Stimulated activated CD8-positive, alpha-beta memory T cell treated with anti-CD3 and anti-CD28 coated beads, Interleukin-4, amount 100 ng/mL, for 48 hours (primary cell): ENCODE data around the gene OBSCN.

Experiments
- DNase-seq: peaks from one replicate; pipeline ENCODE4 v3.0.0-alpha.2; 2020

The OBSCN gene

DNA sequence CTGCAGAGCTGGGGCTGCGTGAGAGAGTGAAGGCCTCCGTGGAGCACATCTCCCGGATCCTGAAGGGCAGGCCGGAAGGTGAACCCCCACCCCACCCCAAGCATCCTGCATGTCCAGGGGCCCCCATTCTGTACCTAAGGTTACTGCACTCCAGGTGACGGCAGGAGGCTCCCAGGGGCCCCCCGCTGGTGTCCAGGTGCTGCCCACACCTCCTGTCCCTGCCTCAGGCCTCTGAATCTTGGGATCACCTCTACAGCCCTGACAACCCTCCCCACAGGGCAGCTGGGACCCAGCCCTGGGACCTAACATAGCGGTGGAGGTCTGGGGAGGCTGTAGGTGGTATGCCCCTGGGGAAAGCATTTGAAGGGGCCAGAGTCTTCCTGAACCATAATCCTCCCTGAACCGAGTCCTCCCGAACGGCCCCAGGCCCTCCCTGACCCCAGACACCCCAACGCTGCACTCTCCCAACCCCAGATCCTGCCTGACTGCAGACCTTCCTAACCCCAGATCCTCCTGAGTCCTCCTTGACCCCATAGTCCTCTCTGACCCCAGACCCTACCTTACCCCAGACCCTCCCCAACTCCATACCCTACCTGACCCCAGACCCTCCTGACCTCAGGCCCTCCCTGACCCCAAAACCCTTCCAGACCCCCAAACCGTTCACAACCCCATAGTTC, 165.3 kb downstream of the OBSCN start:
- no peak for DNase-seq

DNA sequence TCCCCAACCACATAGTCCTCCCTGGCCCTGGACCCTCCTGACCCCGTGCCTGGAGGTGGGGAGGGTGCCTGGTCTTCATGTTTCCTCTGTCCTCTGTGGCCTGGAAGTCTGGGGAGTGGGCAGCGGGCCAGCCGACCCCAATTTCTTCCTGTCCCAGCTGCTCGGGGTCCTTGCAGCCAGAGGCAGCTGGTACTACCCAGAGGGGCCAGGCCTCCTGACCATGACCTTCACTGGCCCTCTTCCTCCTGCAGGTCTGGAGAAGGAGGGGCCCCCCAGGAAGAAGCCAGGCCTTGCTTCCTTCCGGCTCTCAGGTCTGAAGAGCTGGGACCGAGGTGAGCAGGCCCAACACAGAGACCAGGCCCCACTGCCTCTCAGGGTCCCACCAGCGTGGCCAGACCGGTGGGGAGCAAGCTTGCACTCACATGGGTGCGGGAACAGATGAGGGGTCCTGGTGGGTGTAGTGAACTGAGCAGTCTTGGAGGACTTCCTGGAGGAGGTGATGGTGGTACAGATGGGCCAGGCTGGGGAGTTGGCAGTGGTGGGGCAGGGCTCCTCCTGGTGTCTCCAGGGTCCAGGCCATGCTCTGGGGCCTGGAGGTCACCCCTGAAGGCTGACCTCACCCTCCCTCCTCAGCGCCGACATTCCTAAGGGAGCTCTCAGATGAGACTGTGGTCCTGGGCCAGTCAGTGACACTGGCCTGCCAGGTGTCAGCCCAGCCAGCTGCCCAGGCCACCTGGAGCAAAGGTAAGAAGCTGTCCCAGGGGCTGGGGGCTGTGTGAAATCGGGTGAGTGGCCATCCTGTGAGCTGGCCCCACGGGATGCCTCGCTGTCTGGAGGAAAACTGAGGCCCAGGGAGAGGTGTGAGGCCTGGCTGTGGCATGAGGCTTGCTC, 166.1 kb downstream of the OBSCN start:
- no peak for DNase-seq

DNA sequence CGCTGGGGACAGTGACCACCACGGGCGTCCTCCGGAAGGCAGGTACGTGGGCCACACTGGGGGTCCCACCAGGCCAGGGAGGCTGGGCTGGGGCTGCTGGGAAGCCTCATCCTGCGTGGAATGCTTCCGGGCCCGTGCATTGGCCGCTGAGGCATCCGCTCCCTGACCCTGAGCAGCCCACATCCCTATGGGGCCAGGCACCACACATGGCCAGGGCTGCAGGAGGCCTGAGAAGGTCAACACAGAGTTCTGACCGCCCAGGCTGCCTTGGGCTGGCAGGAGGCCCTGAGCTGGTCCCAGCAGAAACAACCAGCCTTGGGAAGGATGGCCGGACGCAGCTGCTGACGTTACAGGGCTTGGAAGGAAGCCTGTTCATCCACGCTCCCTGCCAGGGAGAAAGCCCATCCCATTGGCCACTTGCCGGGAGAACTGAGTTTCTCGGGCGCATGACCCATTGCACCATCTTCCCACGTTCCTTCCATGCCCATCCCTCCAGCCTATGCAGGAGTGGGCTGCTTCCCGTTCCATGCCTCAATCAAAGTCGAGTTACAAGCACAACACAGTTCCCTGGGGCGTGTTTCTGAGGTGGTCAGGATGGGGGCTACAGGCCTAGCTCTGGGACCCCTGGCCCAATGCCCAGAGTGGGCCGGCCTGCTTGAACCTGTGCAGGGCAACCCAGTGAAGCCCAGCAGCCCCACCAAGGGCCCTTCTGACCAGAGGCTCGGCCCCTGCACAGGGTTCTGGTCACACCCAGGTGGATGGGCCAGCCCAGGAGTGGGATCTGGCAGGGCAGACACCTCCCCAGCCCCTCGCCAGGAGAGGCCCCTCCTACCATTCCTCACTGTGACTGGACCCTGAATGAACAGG, 167.1 kb downstream of the OBSCN start:
- no peak for DNase-seq

DNA sequence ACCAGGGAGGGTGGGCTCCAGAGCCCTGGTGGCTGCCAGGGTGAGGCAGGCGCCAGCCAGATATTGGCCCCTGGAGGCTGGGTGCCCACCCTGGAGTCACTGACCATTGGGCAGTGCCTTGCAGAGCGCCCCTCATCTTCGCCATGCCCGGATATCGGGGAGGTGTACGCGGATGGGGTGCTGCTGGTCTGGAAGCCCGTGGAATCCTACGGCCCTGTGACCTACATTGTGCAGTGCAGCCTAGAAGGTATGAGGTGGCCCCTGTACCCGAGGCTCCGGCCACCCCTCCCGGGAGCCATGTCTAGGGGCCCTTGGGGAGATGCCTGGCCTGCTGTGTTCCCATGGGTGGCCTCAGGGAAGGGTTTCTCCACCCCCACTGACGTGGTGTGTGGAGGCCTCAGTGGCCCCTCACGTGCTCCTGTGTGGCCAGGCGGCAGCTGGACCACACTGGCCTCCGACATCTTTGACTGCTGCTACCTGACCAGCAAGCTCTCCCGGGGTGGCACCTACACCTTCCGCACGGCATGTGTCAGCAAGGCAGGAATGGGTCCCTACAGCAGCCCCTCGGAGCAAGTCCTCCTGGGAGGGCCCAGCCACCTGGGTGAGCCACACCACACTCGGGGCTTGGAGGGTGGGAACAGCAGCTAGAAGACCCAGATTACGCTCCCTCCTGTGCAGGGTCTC, 167.9 kb downstream of the OBSCN start:
- no peak for DNase-seq

- no peak for DNase-seq
Measured at GRCh38 chr1:228376262-228376628, 168.4 kb downstream of the OBSCN start.

GRCh38 chr1:228376651-228377631, 169.1 kb downstream of the OBSCN start:
- no peak for DNase-seq

DNA sequence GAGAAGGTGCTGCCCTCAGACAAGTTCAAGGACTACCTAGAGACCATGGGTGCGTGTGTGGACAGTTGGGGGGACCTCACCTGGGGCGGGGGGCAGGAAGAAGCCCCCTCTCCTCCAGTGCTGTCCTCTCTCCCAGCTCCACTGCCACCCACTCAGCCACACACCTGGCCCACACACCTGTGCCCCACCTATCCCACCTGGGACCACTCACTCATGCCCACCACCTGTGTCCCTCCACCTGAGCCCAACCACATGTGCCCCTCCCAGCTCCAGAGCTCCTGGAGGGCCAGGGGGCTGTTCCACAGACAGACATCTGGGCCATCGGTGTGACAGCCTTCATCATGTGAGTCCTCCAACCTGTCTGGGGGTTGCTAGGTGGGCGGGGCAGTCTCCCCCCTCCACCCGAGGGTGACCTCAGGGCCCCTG, 169.8 kb downstream of the OBSCN start:
- no peak for DNase-seq

- DNase-seq, result peak; percentile 78
Measured at GRCh38 chr1:228378090-228378872, 170.4 kb downstream of the OBSCN start.

DNA sequence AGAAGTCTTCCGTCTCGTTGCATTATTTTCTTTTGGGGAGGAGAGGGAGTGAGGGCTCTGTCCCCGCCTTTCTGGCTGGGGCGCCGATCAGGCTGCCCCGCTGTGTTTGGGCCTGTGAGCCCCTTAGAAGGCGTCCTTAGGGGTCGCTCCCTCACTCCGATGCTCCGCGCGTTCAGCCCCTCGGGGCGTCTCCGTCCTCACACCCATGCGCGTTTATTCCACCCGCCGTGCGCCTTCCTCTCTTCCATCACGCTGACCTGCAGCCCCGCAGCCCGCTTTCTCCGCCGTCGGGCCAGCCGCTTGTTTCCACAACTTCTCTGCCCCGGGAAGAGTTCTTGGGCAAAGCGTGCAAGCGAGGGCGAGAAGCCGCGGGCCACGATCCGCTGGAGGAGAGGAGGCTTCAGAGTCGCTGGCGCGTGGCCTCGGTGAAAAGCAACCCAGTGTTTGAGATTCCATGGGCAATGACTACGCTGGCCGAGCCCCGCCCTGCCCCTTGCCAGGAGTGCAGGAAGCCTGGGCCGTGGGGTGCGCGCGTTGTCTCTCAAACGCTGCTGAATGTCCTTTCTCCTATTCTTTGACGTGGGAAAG, 171.1 kb downstream of the OBSCN start:
- peak; percentile 28 for DNase-seq

DNA sequence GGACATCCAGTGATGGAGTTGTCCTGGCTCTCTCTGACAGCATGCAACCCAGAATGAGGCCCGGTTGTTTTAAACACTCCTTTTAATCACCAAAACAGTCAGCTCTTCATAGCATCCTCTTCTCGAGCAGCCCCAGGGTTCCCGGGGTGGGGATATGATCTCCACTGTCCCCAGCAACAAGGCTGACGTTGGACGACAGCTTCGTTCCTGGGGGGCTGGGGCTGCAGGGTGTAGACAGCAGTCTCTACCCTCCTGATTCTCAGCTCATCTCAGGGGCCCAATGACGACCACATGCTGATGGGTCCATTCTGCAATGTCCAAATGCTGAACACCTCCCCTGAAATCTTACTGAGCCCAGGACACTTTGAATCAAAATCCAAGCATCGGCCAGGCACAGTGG, 171.8 kb downstream of the OBSCN start:
- DNase-seq, result no peak

- DNase-seq, result no peak
Measured at GRCh38 chr1:228381356-228381755, 173.5 kb downstream of the OBSCN start.

DNA sequence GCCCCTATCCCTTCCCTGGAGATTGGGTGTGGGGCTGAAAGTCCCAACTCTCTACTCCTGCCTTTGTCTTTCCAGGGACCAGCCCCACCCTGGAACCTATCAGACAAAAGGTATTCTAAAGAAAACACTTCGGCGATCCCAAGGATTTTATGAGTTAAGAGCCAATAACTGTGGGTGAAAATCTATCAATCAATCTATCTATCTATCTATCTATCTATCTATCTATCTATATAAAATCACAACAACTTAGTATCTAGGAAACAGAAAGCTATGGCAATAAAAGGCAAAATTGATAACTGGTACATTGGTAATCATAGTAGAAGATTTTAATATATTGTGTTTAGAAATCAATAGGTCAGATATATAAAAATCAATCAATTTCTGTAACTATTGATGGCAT, 175.9 kb downstream of the OBSCN start:
- no peak for DNase-seq

DNA sequence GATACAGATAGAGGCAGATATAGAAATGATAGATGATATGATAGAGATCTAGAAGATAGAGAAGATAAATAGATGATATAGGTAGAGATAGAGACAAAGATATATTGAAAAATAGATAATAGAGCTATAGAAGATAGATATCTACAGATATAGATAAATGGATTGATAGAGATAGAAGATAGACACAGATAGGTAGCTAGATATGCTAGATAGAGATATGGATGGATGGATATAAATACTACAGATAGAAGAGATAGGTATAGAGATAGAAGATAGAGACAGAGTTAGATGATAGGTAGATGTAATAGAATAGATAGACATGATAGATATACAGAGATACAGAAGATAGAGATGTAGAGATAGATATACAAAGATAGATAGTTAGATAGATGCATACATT, 177.4 kb downstream of the OBSCN start:
- DNase-seq, result no peak

GRCh38 chr1:228387321-228387720, 179.5 kb downstream of the OBSCN start:
- no peak for DNase-seq

DNA sequence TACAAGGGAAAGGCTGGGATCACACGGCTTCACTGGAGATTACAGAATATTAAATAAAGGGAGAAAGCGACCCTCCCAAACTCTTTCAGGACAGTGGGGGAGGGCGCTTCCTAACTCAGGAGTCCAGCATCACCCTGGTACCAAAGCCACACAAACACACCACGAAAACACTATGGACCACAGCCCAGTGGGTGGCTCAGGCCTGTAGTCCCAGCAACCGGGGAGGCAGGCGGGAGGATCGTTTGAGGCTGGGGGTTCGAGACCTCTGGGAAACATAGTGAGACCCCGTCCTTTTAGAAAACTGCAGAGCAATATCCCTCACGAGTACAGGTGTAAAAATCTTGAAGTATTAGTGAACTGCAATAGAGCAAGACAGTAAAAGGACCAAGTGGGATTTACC, 182.8 kb downstream of the OBSCN start:
- DNase-seq, result no peak

DNA sequence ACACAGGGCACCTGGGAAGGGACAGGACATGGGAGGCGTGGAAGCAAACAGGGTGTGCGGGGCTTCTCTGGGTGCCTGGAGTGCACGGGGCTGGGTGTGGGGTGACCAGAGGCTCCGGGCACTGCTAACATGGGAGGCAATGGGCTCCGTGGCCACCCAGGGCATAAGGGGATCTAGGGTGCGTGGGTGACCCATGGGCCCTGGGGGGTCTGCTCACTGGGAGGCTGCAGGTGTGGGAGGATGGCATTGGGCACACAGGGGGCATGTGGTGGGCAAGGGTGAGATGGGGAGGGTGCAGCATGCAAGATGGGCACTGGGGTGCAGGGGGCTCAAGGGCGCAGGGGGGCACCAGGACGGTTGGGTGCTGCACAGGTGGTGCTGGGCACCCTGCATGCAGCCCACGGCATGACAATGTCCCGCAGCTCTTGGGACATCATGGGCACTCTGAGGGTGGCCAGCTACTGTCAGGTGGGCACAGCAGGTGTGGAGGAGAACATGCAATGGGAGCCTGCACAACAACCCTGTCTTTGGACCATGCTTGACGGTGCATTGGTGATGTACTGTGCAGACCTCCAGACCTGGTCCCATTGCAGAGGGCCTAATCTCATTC, 183.7 kb downstream of the OBSCN start:
- no peak for DNase-seq

- no peak for DNase-seq
Measured at GRCh38 chr1:228392111-228392936, 184.5 kb downstream of the OBSCN start.

DNA sequence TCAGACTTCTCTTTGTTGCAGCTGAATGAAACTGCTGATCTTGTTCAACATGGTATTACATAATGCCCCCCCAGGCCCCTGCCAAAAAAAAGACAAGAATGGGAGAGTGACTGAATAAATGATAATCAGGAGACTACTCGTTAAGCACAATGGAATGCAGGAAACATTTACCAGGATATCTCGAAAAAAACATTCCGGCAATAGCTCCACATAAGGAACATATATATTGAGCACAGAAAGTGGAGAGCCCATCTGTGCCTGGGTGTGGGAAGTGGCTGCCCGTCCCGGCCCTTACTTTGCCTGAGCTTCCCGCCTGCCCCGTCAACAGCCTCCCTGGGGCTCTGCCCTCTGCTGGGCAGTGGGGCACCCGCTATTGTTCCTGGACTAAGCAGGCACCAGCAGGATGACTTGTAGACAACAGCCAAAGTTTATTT, 185.4 kb downstream of the OBSCN start:
- DNase-seq, result no peak
